GM19239 (cell line): Measurements from ENCODE around the gene FKBP2.
"Not testable (repeated sequence)": the region's sequence is repeated elsewhere in the genome, so short reads cannot be mapped to it uniquely, and the experiment has no call there.

Source experiments
- DNase-seq: peaks from one replicate; pipeline ENCODE4 v3.0.0; 2011; ENCODE audit warnings: low spot score; ENCODE audit not compliant: insufficient read length
- FAIRE-seq: peaks from 2 replicates; lab custom pipeline; 2011; peaks lifted over from hg19 to GRCh38; lab: Jason Lieb, UNC

FKBP2 gene

GRCh38 chr11:64232182-64232966 lies 8.5 kb upstream of the FKBP2 start:
- DNase-seq (no peak), FAIRE-seq (no peak)

- DNase-seq, result no peak
- FAIRE-seq, result no peak
Measured at GRCh38 chr11:64232967-64233315, 8.0 kb upstream of the FKBP2 start.

- DNase-seq (peak; percentile 75), FAIRE-seq (no peak)
Measured at GRCh38 chr11:64233913-64234586, 6.8 kb upstream of the FKBP2 start, which contains the start of gene VEGFB. Gene VEGFB (plus strand): TSS chr11:64234584. CDS start chr11:64234834, 250 bp downstream.

DNA sequence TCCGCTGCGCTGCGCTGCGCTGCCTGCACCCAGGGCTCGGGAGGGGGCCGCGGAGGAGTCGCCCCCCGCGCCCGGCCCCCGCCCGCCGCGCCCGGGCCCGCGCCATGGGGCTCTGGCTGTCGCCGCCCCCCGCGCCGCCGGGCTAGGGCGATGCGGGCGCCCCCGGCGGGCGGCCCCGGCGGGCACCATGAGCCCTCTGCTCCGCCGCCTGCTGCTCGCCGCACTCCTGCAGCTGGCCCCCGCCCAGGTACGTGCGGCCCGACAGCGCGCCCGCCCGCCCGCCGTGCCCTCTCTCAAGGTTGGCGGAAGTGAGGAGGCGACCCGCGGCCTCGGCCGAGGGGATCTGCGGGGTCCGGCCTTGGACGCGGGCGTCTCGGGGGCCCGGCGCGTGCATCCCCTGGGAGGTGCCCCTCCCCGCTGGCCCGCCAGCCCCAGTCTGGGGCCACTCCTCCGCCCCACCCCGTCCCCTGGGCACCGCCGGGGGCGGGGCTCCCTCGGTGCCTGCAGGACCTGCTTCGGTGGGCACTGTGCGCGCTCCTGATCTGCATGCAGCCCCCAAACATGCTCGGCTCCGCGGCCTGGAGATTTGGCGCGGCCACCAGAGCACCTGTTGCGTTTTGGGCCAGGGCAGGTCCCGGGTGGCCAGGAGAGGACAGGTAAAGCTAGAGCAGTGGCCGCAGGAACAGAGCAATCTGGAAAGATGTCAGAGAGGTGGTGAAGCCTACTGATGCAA lies 6.1 kb upstream of the FKBP2 start:
- DNase-seq (no peak), FAIRE-seq (no peak)

DNA sequence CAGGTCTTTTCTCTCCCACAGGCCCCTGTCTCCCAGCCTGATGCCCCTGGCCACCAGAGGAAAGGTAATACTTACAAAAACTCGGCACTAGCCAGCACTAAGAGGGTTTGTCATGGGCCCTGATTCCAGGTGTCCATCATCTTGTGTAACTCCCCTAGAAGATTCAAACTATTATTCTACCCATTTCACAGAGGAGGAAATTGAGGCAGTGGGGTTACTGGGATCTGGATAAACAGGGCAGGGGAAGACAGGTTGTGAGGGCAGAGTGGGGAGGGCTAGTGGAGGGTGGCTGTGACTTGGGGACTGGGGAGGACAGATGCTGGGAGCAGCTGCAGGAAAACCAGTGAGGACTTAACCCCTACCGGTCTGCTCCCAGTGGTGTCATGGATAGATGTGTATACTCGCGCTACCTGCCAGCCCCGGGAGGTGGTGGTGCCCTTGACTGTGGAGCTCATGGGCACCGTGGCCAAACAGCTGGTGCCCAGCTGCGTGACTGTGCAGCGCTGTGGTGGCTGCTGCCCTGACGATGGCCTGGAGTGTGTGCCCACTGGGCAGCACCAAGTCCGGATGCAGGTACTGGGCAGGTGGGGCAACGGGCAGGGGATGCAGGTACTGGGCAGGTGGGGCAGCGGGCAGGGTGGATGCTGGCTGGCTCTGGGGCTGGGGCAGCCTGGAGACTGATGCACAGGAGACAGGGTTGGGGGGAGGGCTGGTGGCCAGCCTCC lies 5.3 kb upstream of the FKBP2 start:
- DNase-seq (no peak), FAIRE-seq (no peak)

GRCh38 chr11:64237484-64237951 lies 3.4 kb upstream of the FKBP2 start:
- FAIRE-seq (no peak), DNase-seq (no peak)

DNA sequence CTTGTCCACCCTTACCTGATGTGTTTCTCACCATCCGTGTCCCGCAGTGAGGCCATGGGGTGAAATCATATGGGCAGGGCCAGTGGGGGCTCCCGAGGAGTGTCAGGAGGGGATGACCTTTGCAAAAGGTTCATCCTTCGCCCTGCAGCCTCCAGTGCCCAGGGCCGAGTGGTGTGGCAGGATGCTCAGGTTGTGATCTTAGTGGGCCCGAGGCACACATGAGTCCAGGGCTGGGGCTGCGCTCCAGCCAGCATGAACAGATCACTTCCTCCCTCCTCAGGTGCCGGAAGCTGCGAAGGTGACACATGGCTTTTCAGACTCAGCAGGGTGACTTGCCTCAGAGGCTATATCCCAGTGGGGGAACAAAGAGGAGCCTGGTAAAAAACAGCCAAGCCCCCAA lies 2.8 kb upstream of the FKBP2 start:
- FAIRE-seq, result no peak

GRCh38 chr11:64238999-64239398 lies 1.9 kb upstream of the FKBP2 start:
- DNase-seq (no peak), FAIRE-seq (no peak)

More for the DNA sequence above, 2.8 kb upstream of the FKBP2 start:
- DNase-seq, result no peak

GRCh38 chr11:64239662-64240434 lies 1.0 kb upstream of the FKBP2 start:
- FAIRE-seq (no peak), DNase-seq (peak; percentile 54)

DNA sequence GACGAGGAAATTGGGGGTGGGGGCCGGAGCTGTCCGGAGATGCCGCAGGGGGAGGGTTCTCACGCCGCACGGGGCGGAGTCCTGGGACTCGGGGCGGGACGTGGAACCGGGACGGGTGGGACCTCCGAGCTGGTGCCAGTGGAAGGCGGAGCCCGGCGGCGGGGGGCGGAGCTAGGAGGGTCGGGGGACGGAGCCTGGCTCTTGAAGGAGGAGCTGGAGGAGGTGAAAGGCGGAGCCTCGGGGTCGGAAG lies 271 bp downstream of the FKBP2 start:
- peak; percentile 76 for DNase-seq
- peak; percentile 95 for FAIRE-seq

DNA sequence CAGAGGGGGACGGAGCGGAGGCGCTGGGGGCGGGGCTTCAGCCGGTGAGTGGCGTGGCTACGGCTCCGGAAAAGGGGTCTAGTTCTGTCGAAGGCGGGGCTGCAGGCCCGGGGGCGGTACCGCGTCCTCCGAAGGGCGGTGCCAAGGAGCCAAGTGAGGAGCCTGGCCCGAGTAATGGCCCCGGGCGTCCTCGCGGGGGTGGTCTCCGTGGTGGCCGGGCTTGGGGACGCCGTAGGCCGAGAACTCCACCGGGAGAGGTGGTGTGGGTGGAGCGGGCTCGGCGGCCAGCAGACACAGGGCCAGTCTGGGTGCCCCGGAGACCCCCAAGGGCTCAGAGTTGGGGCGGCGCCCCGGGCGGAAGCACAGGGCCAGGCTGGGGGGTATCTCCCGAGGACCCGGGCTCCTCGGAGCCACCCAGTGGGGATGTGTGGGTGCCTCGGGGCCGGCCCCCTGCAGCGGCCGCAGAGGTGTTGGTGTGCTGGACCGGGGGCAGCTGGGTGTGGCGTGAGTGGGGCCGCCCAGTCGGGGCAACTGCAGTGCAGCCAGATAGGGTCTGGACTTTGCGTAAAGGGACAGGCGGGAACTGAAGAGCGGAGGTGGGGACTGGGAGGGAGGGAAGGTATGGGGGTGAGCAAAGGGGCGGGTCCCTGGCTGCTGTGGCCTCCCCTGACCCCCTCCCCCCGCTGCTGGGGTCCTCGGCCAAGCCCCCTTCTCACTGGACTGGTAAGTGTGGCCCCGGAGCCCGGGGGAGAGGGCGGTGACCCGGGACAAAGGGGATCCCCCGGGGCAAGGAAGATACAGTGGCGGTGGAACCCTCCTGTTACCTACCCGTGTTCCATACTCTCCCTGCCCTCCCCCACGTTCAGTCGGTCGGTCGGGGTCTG lies 838 bp downstream of the FKBP2 start:
- DNase-seq (peak; percentile 86), FAIRE-seq (peak; percentile 26)

DNA sequence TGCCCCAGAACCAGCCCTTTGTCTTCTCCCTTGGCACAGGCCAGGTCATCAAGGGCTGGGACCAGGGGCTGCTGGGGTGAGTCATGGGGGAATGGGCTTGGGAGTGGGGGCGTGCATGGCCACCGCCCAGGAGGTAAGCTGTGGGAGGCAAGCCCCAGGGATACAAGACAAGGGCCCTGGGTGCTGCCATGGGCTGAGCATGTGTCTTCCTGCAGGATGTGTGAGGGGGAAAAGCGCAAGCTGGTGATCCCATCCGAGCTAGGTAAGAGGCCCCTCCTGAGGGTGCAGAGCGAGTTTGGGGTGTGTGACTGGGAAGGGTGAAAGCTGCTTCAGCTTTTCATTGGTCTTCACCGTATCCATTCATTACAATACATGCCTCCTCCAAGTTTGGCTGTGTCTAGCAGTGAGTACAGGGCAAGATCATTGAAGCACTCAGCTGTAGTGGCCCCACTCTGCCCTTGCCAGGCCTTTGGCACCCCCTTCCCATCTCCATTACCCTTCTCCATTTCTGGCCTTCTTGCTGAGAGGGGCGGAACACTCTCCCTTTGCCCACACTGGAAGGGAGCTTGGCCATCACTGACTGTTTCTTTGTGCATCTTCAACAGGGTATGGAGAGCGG lies 2.5 kb downstream of the FKBP2 start:
- no peak for DNase-seq
- no peak for FAIRE-seq

- FAIRE-seq (no peak), DNase-seq (no peak)
Measured at GRCh38 chr11:64244107-64244506, 3.2 kb downstream of the FKBP2 start.

DNA sequence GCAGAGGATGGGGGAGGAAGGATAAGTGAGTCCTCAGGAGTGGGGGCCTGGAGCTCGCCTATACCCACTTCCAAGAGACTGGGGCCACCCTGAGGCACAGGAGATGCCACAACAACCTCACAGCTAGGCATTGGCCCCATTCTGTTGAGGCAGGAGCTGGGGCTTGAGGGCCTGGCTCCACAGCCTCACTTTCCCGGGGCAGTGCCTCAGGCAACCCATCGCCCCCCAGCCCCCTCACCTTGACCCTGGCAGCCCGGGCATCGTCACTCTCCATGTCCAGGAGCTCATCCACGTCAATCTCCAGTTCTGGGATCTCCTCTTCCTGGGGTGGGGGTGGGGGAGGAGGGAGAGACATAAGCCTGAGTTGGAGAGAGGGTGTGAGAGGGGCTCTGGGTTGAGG lies 4.1 kb downstream of the FKBP2 start:
- DNase-seq (no peak), FAIRE-seq (no peak)

- no peak for FAIRE-seq
- no peak for DNase-seq
Measured at GRCh38 chr11:64245401-64245796, 4.5 kb downstream of the FKBP2 start.

- DNase-seq (no peak), FAIRE-seq (no peak)
Measured at GRCh38 chr11:64245797-64246620, 5.1 kb downstream of the FKBP2 start.

DNA sequence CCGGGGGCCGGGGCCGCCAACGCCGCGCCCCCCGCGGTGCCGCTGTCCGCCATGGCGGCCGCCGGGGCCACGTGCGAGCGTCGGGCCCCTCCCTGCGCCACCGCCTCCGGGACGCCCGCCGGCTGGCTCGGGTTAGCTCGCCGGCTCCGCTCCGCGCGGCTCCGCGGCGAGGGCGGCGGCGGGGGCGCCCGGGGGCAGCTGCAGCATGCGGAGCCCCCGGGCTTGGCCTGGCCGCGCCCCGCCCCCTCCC lies 5.7 kb downstream of the FKBP2 start:
- not testable (repeated sequence) for DNase-seq, FAIRE-seq
